Left ventricle myocardium inferior (tissue), 1 donor: ENCODE measurements around the gene NELFCD. TPM values are rescaled to one million over a fixed set of nuclear protein-coding genes. Genes with fewer than 3 reads are reported as not detected.
"Not testable (repeated sequence)": the region's sequence is repeated elsewhere in the genome, so short reads cannot be mapped to it uniquely, and the experiment has no call there.

ENCODE experiments used
- DNase-seq: peaks from one replicate; pipeline ENCODE4 v3.0.0-alpha.2; 2020
- H3K27ac ChIP-seq: fragments of 200-600 bp; replicated peaks from 2 replicates; pipeline ENCODE4 v1.8.0; 2021
- H3K27me3 ChIP-seq: fragments of 200-600 bp; 2 replicates; pipeline ENCODE4 v1.8.0; 2021; ENCODE audit warnings: low read depth
- H3K36me3 ChIP-seq: fragments of 200-600 bp; 2 replicates; pipeline ENCODE4 v1.8.0; 2021
- H3K4me1 ChIP-seq: fragments of 200-600 bp; 2 replicates; pipeline ENCODE4 v1.8.0; 2021
- H3K4me3 ChIP-seq: fragments of 200-600 bp; 2 replicates; pipeline ENCODE4 v1.8.0; 2021; ENCODE audit warnings: mild to moderate bottlenecking, moderate library complexity
- H3K9me3 ChIP-seq: fragments of 200-600 bp; replicated peaks from 2 replicates; pipeline ENCODE4 v1.8.0; 2021
- CTCF ChIP-seq: fragments of 200-600 bp; IDR thresholded peaks from 2 replicates; pipeline ENCODE4 v1.8.0; 2021; ENCODE audit warnings: antibody characterized with exemption, mild to moderate bottlenecking, borderline replicate concordance
- intact Hi-C: fragments of 100-400 bp; cut with micrococcal nuclease; formaldehyde crosslinking; loops from one replicate; pipeline ENCODE4 v1.11.0; 2022
- total RNA-seq: library from RNA; stranded (reverse); fragmentation: NEBNext Ultra II Directional; extraction: Animal tissue kit (Norgen Biotek cat#: 25700); gene quantifications from one replicate; pipeline ENCODE4 v1.2.1, GENCODE V29; 2021
- donor health status: DM: no; HTN: yes; CAD: no; lungs with severe emphysema.

Gene NELFCD
- total RNA-seq, 1 donor from 2014 or later = 30.4 TPM

DNA sequence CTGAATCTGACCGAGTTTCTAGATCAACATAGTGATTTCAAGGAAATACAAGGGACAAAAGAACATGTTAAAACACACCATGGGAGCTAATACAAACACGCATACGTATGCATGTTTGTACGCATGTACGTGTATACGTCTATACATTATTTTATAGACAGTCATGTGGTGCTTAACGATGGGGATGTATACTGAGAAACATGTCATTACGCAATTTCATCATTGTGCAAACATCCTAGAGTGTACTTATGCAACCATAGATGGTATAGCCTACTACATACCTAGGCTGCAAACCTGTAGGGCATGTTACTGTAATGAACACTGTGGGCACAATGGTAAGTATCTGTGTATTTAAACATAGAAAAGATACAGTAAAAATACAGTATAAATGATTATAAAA lies 25.0 kb upstream of the NELFCD start:
- no peak overlapping the region for H3K27ac ChIP-seq
- intact Hi-C loops = no loop called here
- no peak overlapping the region for H3K4me3 ChIP-seq
- no peaks in the 10 kb centered on the region for H3K36me3 ChIP-seq
- DNase-seq = no peak
- no peaks in the 10 kb centered on the region for H3K4me1 ChIP-seq
- no peaks in the 10 kb centered on the region for H3K27me3 ChIP-seq
- no peak for TF ChIP-seq CTCF
- no peaks in the 10 kb centered on the region for H3K9me3 ChIP-seq

DNA sequence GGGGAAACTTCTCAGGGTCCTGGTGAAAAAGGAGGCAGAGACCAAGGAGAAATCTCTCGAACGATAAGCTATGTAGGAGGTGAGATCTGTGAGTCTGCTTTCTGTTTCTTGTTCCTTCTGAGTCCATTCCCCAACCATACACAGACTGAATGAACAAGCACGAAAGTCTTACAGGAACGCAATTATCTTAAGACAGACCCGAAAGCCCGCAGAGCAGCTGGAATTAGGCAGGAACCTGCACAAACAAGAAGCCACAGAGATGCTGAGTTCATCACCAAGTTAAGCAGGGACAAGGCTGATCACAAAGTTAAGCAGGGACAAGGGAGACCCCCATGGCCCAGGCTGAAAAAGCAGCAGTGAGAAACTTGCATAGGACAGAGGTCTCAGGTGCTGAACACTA lies 21.4 kb upstream of the NELFCD start:
- no peak for DNase-seq
- Histone ChIP-seq H3K27me3 (no peaks in the 10 kb centered on the region), H3K4me1 (no peaks in the 10 kb centered on the region), H3K4me3 (no peak overlapping the region), H3K9me3 (peaks cover 8% of the 10 kb centered on the region), H3K27ac (no peak overlapping the region), H3K36me3 (no peaks in the 10 kb centered on the region)
- intact Hi-C loops = no loop called here
- no peak for TF ChIP-seq CTCF

DNA sequence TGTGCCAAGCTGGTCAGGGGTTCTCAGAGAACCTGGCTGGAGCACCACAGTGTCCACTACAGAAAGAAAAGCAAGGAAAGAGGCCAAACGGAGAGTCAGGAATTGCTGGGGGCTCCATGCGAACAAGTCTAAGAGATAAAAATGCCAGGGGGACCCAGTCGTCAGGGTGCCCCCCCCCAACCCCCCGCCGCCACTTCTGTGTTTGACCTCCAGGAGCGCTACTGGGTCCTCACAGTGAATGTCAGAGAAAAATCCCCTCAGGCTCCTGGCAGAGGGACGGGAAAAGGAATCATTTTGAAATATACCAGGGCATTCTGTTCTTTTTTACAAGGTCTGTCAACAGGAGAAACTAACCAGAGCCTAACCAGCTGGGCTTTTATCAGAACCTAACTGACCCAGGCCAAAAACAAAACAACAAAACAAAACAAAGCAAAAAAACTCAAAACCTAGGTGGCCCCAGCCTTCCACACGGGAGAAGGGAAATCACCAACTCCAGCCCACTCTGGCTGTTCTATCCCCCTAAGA lies 17.9 kb upstream of the NELFCD start:
- Histone ChIP-seq H3K4me3 (no peak overlapping the region), H3K9me3 (peaks cover 8% of the 10 kb centered on the region), H3K27me3 (no peaks in the 10 kb centered on the region), H3K36me3 (no peaks in the 10 kb centered on the region), H3K4me1 (no peaks in the 10 kb centered on the region), H3K27ac (no peak overlapping the region)
- no peak for TF ChIP-seq CTCF
- intact Hi-C loops = no loop called here
- no peak for DNase-seq

- H3K4me1 ChIP-seq, H3K4me3 ChIP-seq, H3K9me3 ChIP-seq, H3K36me3 ChIP-seq, intact Hi-C loops, DNase-seq, H3K27ac ChIP-seq, H3K27me3 ChIP-seq: not testable (repeated sequence)
These were observed 17.1 kb upstream of the NELFCD start for GRCh38 chr20:58963922-58964321.

- H3K9me3 ChIP-seq = peaks cover 17% of the 10 kb centered on the region
- intact Hi-C loops = no loop called here
- no peak for TF ChIP-seq CTCF
- H3K4me1 ChIP-seq = no peaks in the 10 kb centered on the region
- H3K4me3 ChIP-seq = no peak overlapping the region
- H3K27me3 ChIP-seq = no peaks in the 10 kb centered on the region
- no peak overlapping the region for H3K27ac ChIP-seq
- DNase-seq = no peak
- H3K36me3 ChIP-seq = no peaks in the 10 kb centered on the region
These were observed 15.6 kb upstream of the NELFCD start for GRCh38 chr20:58965270-58966064.
